HG03135 (cell line): Measurements from ENCODE around the gene SDCCAG8.

Source experiments
- ATAC-seq: cut with Tn5 transposase; IDR thresholded peaks from one replicate; pipeline ENCODE4 v1.9.1; 2021; ENCODE audit warnings: mild to moderate bottlenecking, moderate library complexity; ENCODE audit not compliant: unreplicated experiment

Gene SDCCAG8

DNA sequence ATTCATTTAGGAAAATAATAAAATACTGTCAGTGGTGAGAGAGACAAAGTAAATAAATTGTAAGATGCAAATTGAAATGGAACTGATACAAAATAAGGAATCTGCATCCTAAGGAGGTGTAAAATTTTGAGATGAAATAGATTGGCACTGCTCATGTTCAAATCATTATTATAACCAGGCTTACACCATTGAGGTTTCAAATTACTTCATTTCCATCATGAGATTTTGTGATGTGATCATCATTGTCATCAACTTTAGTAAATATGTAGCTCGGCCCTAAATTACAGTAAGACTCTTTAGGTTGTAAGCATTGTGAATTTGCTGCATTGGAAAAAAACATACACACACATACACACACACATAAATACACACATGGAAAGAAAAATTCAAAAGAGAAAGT, 123.4 kb downstream of the SDCCAG8 start:
- no peak for ATAC-seq

DNA sequence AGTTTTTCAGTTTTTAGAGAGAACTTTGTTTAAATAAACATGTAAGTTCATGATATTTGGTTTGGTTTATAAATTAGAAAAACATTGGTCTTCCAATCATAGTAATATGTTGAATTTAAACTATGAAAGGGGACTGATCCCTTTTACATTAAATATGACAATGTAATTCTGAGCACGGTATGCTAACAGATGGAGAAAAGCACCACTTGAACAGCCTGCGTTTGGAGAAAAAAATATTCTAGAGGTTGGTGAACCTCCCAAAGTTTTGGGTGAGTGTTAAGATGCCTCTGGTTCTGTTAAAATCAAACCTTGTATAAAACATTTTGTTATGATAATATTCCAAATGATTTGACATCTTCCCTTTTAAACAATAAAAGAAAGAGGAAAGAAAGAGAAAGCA, 123.9 kb downstream of the SDCCAG8 start:
- no peak for ATAC-seq

DNA sequence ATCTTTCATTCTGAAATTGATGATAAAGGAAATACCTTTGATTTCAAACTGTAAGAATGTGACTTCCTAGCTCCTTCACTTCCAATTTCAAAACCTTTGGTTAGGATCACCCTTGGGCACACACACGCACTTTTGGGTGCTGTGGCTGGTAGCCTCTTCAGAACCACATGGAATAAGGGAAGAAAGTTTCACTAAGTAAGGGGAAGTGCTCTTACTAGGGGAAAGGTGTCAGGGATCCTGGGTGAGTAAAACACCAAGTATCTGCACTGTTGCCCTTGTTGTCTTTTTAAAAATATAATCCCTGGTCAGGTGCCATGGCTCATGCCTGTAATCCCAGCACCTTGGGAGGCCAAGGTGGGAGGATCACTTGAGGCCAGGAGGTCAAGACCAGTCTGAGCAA, 132.4 kb downstream of the SDCCAG8 start:
- no peak for ATAC-seq

- ATAC-seq = no peak
Observed at GRCh38 chr1:243390162-243390791, 134.4 kb downstream of the SDCCAG8 start.

- ATAC-seq = no peak
Observed at GRCh38 chr1:243391355-243391754, 135.5 kb downstream of the SDCCAG8 start.

GRCh38 chr1:243393096-243393495, 137.3 kb downstream of the SDCCAG8 start:
- no peak for ATAC-seq

- no peak for ATAC-seq
Observed at GRCh38 chr1:243394066-243394465, 138.2 kb downstream of the SDCCAG8 start.

- no peak for ATAC-seq
Observed at GRCh38 chr1:243394601-243395464, 139.0 kb downstream of the SDCCAG8 start.

GRCh38 chr1:243396424-243396823, 140.6 kb downstream of the SDCCAG8 start:
- no peak for ATAC-seq

DNA sequence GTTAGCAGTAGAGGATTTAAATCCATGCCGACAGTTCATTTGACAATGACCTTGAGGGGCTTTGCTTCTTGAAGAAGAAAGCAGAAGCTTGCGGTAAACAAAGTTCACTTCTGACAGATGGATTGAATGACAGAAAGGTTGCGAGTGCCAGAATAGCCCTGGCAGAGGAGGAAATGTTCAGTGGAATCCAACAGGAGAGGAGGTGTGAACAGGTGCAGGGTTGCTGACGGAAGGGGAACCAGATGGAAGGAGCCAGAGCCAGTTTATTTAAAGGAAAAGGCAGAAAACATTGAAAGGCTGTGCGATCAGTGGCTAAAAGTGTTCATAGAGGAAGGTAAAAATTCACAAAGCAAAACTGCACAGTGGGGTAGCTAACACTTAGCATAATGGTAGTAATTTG, 141.0 kb downstream of the SDCCAG8 start:
- no peak for ATAC-seq

GRCh38 chr1:243397613-243398321, 141.9 kb downstream of the SDCCAG8 start:
- no peak for ATAC-seq

- no peak for ATAC-seq
Observed at GRCh38 chr1:243399561-243400155, 143.8 kb downstream of the SDCCAG8 start.

GRCh38 chr1:243402868-243403267, 147.0 kb downstream of the SDCCAG8 start:
- no peak for ATAC-seq

DNA sequence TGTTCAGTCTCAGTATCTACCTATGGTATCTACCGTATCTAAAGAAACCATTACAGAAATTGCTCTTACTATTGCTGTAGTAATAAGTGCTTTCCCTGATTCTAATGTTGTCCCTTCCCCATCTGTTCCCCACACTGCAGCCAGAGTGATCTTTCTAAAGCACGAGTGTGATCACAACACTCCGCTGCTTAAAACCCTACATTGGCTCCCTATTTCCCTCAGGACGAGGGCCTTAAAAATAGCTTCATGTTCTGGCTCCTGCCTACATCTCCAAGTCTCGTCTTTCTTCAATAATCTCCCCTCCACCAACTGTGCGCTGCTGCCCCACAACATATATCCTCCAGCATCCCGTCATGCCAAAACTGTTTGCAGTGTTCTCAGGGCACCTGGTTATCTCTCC, 150.6 kb downstream of the SDCCAG8 start:
- no peak for ATAC-seq

DNA sequence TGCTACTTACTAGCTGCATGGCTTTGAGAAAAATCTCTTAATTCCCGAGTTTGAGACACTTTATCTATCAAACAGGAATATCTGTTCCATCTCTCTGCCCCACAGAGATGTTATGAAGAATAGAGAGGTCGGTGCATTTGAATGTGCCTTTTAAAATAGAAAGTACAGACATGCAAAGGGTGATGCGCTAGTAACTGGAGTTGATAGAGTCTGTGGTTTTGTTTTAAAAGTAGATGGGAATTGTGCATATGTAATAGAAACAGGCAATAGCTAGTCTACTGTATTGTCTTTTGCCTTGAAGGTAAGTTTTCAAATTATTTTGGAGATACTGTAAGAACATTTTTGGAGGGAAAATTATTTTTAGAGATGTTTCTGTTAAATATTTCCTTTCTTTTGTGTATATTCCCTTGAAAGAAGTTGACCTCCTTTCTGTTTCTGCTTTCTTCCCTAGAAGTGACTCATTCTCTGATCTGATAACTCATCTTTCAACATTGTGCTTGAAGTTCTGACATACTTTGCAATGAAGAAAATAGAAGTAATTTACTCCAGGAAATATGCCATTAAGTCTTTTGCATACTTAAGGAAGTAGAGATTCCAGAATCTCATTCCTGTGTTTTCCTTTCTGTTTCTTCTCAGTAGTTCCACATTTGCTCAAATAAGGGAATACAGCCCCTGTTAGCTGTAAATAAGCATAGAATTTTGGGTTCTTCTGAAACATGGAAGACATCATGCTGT, 151.6 kb downstream of the SDCCAG8 start:
- ATAC-seq = no peak

- ATAC-seq = no peak
Observed at GRCh38 chr1:243408479-243408878, 152.6 kb downstream of the SDCCAG8 start.

DNA sequence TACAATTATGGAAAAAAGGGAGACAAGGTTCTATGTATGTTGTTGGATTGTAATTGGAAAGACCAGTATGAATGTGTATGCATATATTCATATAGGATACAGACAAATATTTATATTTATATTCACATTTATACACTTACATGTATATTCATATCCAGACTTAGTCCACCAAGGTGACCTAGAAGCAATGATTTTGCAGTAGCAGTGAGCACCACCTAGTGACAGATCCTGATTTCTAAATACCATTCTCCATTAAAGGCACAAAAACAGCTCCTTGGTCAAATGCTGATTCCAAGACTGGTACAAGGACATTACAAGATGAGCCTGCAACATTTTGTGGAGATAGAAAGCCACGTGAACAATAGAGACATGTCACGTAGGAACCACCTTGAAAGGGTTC, 153.4 kb downstream of the SDCCAG8 start:
- ATAC-seq = no peak

- ATAC-seq = no peak
Observed at GRCh38 chr1:243411472-243411871, 155.6 kb downstream of the SDCCAG8 start.

GRCh38 chr1:243413431-243414151, 157.8 kb downstream of the SDCCAG8 start:
- ATAC-seq = no peak

DNA sequence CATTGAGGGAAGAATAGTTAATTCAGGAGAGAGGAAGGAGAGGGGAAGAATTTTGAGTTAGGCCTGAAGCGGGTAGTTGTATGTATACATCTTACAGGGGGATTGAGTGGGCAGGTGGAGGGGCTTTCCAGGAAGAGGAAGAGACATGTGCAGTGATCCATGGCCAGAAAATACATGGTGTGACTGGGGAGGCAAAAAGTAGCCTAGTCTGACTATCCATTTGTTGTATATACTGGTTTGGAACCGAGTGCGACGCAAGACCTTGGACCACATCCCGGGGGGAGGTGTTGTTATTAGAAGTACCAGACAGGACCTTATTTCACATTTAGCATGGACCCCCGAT, 158.3 kb downstream of the SDCCAG8 start:
- no peak for ATAC-seq
